GM12892 (cell line): ENCODE measurements around the gene MAP4K3.

ENCODE experiments used
- POLR2A ChIP-seq: IDR thresholded peaks from 2 replicates; pipeline ENCODE4 v1.6.1; 2011; ENCODE audit warnings: low read depth, low read length, control low read depth
- TAF1 ChIP-seq: IDR thresholded peaks from 2 replicates; pipeline ENCODE4 v1.6.1; 2011; ENCODE audit warnings: low read depth, mild to moderate bottlenecking, control low read depth, low read length, borderline replicate concordance

DNA sequence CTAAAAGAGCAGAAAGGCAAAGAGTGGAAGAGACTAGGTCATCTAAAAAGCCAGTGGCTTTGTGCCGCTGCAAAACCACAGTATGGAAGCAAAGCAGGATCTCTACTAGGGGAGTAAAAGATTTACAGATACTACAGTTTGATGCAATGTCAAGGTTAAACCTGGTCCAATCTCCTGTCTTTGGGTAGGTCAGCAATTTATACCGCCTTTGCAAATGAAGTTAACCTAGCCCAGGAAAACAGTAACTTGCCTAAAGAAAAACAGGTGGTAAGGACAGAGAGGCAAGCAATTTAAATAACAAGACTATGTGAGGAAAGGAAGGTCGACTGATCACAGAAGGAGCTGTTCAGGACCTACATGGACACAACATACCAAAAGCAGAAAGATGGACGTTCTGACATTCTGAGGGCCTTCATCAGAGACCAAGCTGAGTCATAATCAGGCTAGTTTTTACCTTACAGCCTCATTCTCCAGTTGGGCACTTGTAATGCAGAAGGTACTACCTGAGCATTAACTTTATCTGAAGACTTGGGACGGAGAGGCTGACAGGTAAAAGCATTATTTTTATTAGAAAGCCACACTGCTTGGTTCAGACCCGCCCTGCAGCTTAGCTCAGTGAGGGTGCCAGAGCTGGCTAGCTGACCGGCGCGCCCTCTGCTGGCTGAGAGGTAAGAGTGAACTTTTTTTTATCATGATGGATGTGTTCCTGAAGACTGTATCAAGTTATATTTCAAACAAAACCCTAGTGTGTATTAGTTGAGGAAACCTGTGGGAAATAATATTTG, 209.3 kb downstream of the MAP4K3 start:
- TF ChIP-seq TAF1 = no peak
- TF ChIP-seq POLR2A = no peak
